Liver (tissue), 3 donors: Measurements from ENCODE around the gene HEYL.
"Not testable (repeated sequence)": the region's sequence is repeated elsewhere in the genome, so short reads cannot be mapped to it uniquely, and the experiment has no call there.

Experiments
- EGR1 ChIP-seq, 2 donors: IDR thresholded peaks; 2 replicates each; pipeline ENCODE4 v1.6.1; 2016 to 2018; ENCODE audit warnings: antibody characterized with exemption in 2 of 2, low read depth in 2 of 2
- FOXA1 ChIP-seq: IDR thresholded peaks from 2 replicates; pipeline ENCODE4 v1.6.1; 2016; ENCODE audit warnings: antibody characterized with exemption
- GABPA ChIP-seq, 2 donors: IDR thresholded peaks in 1 of 2; conservative IDR thresholded peaks in 1 of 2; 2 replicates each; pipeline ENCODE4 v1.6.1; 2016; ENCODE audit warnings: antibody characterized with exemption in 2 of 2, mild to moderate bottlenecking in 1 of 2, moderate library complexity in 1 of 2
- JUND ChIP-seq, 2 donors: IDR thresholded peaks; 2 replicates each; pipeline ENCODE4 v1.6.1; 2016; ENCODE audit warnings: antibody characterized with exemption in 2 of 2
- SP1 ChIP-seq: IDR thresholded peaks from 2 replicates; pipeline ENCODE4 v1.6.1; 2018; ENCODE audit warnings: antibody characterized with exemption, mild to moderate bottlenecking
- TAF1 ChIP-seq: conservative IDR thresholded peaks from 2 replicates; pipeline ENCODE4 v1.6.1; 2016; ENCODE audit warnings: antibody characterized with exemption, mild to moderate bottlenecking
- TF ChIP-seq, protein P1 (sequence below): fragments of 150-350 bp; IDR thresholded peaks from 2 replicates; pipeline ENCODE4 v1.5.1; 2017; ENCODE audit warnings: improper control_type of control experiment, low read depth, low read length; ENCODE audit not compliant: missing input control
- TF ChIP-seq, protein P2 (sequence below): IDR thresholded peaks from 2 replicates; pipeline ENCODE4 v1.6.1; 2016; ENCODE audit warnings: antibody characterized with exemption
- donor health status: healthy.
- donor health status: healthy.

DNA sequence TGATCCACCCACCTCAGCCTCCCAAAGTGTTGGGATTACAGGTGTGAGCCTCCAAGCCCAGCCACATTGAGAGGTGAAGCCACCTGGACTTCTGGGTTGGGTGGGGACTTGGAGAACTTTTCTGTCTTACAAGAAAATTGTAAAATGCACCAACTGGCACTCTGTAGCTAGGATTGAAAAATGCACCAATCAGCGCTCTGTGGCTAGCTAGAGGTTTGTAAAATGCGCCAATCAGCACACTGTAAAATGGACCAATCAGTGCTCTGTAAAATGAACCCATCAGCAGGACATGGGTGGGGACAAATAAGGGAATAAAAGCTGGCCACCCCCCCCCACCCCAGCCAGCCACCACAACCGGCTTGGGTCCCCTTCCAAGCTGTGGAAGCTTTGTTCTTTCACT lies 35.8 kb downstream of the HEYL start:
- not testable (repeated sequence) for TF ChIP-seq GABPA (IDR thresholded peaks at IDR 0.05 in 1 of 2, conservative IDR thresholded peaks at IDR 0.05 in 1 of 2); EGR1 (IDR thresholded peaks at IDR 0.05; ENCODE audit: low read depth in 2 of 2); TAF1; JUND (IDR thresholded peaks at IDR 0.05); FOXA1; SP1
- TF ChIP-seq, protein P1, sequence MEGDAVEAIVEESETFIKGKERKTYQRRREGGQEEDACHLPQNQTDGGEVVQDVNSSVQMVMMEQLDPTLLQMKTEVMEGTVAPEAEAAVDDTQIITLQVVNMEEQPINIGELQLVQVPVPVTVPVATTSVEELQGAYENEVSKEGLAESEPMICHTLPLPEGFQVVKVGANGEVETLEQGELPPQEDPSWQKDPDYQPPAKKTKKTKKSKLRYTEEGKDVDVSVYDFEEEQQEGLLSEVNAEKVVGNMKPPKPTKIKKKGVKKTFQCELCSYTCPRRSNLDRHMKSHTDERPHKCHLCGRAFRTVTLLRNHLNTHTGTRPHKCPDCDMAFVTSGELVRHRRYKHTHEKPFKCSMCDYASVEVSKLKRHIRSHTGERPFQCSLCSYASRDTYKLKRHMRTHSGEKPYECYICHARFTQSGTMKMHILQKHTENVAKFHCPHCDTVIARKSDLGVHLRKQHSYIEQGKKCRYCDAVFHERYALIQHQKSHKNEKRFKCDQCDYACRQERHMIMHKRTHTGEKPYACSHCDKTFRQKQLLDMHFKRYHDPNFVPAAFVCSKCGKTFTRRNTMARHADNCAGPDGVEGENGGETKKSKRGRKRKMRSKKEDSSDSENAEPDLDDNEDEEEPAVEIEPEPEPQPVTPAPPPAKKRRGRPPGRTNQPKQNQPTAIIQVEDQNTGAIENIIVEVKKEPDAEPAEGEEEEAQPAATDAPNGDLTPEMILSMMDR = not testable (repeated sequence)
- TF ChIP-seq, protein P2, sequence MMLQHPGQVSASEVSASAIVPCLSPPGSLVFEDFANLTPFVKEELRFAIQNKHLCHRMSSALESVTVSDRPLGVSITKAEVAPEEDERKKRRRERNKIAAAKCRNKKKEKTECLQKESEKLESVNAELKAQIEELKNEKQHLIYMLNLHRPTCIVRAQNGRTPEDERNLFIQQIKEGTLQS = not testable (repeated sequence)
